Measurements from ENCODE around the gene NBL1.

Gene NBL1

DNA sequence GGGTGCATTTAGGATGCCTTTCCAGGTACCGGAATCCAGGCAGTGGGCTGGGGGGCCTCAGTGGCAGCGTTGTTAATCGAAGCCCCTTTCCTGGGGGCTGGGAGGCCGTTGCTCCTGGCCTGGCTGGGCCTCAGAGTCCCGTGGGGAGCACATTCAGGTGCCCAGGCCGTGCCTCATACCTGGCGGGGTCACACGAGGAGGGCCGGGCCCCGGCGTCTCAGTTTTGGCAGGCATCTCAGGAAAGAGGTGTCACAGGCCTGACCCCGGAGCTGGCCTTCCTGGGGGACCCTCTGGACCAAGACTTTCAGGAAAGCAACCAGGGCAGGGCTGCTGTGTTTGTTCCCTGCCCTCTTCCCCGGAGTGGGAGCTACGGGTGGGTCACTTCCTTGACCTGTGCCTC, 4.1 kb downstream of the NBL1 start:
- H3K27ac Mint-ChIP-seq = no peak overlapping the region
- no peaks in the 10 kb centered on the region for H3K9me3 Mint-ChIP-seq (ENCODE audit: low read depth)
- no peak overlapping the region for H3K4me3 Mint-ChIP-seq
- no peaks in the 10 kb centered on the region for H3K36me3 Mint-ChIP-seq
- H3K4me1 Mint-ChIP-seq (ENCODE audit: low read depth) = peaks cover 26% of the 10 kb centered on the region
- H3K27me3 Mint-ChIP-seq = no peaks in the 10 kb centered on the region

DNA sequence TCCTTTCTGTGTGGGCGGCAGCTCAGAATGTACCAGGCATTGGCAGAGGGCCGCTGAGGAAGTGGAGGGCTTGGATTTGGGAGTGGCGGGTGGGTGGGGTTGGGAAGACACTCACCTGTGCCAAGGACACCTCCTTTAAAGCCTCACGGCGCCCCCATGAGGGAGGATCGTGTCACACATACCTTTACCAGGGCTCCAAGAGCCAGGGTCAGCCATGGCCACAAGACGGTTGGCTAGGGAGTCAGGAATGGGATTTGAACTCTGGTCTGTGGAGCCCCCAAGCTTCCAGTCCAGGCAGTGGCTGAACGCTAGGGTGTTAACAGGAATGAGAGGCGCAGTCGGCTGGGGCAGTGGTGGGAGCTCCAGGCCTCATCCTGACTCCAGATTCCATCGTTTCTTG, 4.6 kb downstream of the NBL1 start:
- Mint-ChIP-seq H3K27ac (no peak overlapping the region), H3K4me1 (ENCODE audit: low read depth) (peaks cover 23% of the 10 kb centered on the region), H3K9me3 (ENCODE audit: low read depth) (no peaks in the 10 kb centered on the region), H3K4me3 (no peak overlapping the region), H3K36me3 (no peaks in the 10 kb centered on the region), H3K27me3 (no peaks in the 10 kb centered on the region)

DNA sequence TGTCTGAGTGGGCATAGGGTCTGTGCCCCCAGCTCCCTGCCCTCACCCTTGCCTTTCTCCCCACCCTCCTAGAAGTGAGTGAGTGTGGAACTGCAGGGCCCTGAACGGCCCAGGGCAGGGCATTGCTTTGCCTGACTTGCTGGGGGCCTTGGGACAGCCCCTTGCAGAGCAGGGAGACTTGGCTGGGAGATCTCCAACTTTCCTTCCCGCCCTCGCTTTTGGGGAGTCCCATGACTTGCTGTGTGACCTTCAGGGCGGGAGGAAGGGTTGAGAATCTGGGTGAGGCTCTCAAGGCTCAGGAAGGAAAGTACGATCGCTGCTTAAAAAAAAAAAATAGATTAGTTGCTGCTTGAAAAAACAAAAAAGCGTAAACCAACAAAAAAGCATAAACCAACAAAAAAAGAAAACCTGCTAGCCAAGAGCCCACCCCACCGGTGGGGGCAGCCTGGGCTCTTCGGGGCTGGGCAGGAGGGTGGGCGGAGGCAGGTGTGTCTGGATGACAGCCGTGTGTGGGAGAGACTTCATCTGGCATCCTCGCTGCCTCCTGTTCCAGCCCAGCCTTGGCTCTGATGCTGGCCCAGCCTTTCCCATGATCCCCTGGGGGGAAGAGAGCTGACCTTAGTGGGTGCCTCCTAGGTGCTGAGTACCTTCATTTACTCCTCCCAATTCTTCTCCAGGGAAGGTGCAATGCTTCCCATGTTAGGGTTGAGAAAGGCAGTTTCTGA, 6.5 kb downstream of the NBL1 start:
- peaks cover under 1% of the 10 kb centered on the region for H3K36me3 Mint-ChIP-seq
- peaks cover 21% of the 10 kb centered on the region for H3K4me1 Mint-ChIP-seq (ENCODE audit: low read depth)
- H3K27me3 Mint-ChIP-seq = no peaks in the 10 kb centered on the region
- no peaks in the 10 kb centered on the region for H3K9me3 Mint-ChIP-seq (ENCODE audit: low read depth)
- no peak overlapping the region for H3K4me3 Mint-ChIP-seq
- no peak overlapping the region for H3K27ac Mint-ChIP-seq

DNA sequence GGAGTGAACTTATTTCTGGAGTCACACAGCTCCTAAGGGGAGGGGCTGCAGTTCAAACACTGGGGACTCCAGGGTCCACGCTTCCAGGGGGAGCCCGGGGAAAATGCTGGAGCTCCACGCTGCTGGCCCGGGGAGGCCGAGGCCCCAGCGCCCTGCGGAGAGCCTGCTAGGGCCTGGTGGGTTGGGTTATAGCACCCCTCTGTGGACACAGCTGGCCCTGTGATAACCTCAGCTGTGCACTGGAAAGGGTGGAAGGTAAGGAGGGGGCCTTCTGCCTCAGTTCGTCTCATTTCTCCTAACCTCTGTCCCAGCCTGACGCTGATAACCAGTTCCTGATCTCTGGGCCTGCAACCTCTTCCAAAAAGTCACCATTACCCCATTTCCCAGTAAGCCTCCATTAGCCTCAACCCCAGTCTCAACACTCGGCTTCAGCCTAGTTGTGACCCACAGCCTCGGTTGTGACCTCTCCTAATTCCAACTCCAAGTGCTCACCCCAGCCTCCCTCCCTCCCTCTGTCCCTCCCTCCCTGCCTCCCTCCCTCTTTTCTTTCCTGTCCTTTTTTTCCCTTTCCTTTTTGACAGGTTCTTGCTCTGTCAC, 7.1 kb downstream of the NBL1 start:
- no peak overlapping the region for H3K27ac Mint-ChIP-seq
- H3K4me1 Mint-ChIP-seq (ENCODE audit: low read depth) = peaks cover 17% of the 10 kb centered on the region
- H3K9me3 Mint-ChIP-seq (ENCODE audit: low read depth) = no peaks in the 10 kb centered on the region
- H3K36me3 Mint-ChIP-seq = peaks cover 4% of the 10 kb centered on the region
- no peak overlapping the region for H3K4me3 Mint-ChIP-seq
- H3K27me3 Mint-ChIP-seq = no peaks in the 10 kb centered on the region

DNA sequence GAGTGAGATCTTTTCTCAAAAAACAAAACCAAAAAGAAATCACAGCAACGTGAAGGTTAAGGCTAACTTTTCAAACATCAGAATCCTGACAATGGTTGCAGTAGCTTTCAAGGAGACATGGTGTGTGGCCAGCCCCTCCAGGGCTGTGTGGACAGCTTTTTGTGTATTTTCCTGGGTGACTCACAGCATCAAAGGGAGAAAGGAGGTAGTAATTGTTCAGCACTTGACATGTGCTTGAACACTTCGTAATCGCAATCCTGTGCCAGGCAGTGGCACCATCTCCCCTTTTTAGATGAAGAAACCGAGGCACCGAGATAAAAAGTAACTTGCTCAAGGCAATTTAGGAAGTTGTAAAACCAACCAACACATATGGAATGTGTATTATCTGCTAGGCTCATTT, 10.3 kb downstream of the NBL1 start:
- H3K27me3 Mint-ChIP-seq = no peaks in the 10 kb centered on the region
- H3K4me3 Mint-ChIP-seq = no peak overlapping the region
- peaks cover 6% of the 10 kb centered on the region for H3K36me3 Mint-ChIP-seq
- H3K27ac Mint-ChIP-seq = no peak overlapping the region
- H3K9me3 Mint-ChIP-seq (ENCODE audit: low read depth) = no peaks in the 10 kb centered on the region
- H3K4me1 Mint-ChIP-seq (ENCODE audit: low read depth) = peaks cover 3% of the 10 kb centered on the region

DNA sequence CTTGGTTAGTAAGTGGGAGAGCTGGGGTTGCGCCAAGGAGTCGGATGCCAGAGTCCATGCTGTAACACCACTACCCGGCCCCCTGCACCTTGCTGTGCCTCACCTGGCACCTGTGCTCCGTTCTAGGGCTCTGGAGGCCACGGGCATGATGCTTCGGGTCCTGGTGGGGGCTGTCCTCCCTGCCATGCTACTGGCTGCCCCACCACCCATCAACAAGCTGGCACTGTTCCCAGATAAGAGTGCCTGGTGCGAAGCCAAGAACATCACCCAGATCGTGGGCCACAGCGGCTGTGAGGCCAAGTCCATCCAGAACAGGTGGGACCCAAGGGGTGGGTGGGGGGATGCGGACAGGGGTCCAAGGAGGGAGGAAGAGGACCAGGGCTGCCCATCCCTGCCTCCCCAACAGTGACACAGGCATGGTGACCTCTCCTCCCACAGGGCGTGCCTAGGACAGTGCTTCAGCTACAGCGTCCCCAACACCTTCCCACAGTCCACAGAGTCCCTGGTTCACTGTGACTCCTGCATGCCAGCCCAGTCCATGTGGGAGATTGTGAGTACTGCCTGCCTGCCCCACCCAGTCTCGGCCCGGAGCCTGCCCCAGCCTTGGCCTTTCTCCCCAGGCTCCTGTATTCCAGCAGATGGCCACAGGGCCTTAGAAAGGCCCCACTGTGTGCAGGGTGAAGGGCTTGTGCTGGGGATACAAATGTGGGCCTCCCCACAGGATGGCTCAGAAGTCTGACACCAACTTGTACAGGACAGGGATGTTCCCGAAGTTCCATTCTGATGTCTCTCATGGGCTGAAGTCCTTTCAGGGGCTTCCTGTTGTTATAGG, 11.0 kb downstream of the NBL1 start:
- Mint-ChIP-seq H3K4me3 (no peak overlapping the region), H3K27me3 (no peaks in the 10 kb centered on the region), H3K4me1 (ENCODE audit: low read depth) (peaks cover 8% of the 10 kb centered on the region), H3K27ac (no peak overlapping the region), H3K9me3 (ENCODE audit: low read depth) (no peaks in the 10 kb centered on the region), H3K36me3 (peaks cover 6% of the 10 kb centered on the region)

DNA sequence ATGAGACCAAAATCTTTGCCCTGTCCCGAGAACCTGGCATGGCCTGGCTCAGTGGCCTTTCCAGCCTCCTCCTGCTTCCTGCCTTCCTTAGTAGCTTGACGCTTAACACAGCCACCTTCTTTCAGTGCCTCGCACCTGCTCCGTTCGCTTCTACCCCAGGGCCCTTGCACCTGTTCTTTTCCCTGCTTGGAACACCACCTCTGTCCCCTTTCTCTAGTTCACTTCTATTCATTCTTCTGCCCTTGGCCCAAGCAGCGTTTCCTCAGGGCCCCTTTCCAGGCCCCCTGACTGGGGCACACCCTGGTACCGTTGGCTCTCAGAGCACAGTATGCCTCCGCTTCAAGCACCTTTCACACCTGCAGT, 11.6 kb downstream of the NBL1 start:
- Mint-ChIP-seq H3K27me3 (no peaks in the 10 kb centered on the region), H3K27ac (no peak overlapping the region), H3K9me3 (ENCODE audit: low read depth) (no peaks in the 10 kb centered on the region), H3K4me3 (no peak overlapping the region), H3K4me1 (ENCODE audit: low read depth) (peaks cover 8% of the 10 kb centered on the region), H3K36me3 (peaks cover 6% of the 10 kb centered on the region)

DNA sequence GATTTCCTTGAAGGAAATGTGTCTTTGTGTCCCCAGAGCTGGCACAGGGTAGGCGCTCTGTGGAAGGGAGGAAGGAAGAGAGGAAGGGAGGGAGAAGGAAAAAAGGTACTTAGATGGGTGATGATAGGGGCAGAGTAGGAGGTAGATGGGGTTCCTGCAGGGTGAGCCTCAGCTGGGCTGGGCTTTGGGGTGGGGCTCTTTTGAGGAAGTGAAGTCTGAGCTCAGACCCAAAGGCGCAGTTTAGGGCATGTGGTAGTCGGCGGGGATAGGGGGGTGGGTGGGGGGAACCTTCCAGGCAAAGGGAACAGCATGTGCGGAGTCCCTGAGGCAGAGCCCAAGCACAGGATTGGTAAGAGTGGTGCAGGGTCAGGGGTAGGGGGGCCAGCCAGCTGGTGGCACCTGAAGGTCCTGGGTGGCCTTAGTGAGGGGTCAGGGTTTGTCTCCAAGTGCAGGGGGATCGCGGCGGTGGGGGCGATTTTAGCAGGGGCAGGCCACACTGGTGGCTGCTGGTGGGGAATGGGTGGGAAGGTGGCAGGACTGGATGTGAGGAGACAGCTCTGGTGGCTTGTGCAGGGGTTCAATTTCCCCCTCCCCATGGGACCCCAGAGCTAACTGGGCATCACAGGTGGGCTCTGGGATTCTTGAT, 12.1 kb downstream of the NBL1 start:
- no peaks in the 10 kb centered on the region for H3K27me3 Mint-ChIP-seq
- H3K27ac Mint-ChIP-seq = no peak overlapping the region
- peaks cover 6% of the 10 kb centered on the region for H3K36me3 Mint-ChIP-seq
- peaks cover 8% of the 10 kb centered on the region for H3K4me1 Mint-ChIP-seq (ENCODE audit: low read depth)
- H3K9me3 Mint-ChIP-seq (ENCODE audit: low read depth) = no peaks in the 10 kb centered on the region
- no peak overlapping the region for H3K4me3 Mint-ChIP-seq

DNA sequence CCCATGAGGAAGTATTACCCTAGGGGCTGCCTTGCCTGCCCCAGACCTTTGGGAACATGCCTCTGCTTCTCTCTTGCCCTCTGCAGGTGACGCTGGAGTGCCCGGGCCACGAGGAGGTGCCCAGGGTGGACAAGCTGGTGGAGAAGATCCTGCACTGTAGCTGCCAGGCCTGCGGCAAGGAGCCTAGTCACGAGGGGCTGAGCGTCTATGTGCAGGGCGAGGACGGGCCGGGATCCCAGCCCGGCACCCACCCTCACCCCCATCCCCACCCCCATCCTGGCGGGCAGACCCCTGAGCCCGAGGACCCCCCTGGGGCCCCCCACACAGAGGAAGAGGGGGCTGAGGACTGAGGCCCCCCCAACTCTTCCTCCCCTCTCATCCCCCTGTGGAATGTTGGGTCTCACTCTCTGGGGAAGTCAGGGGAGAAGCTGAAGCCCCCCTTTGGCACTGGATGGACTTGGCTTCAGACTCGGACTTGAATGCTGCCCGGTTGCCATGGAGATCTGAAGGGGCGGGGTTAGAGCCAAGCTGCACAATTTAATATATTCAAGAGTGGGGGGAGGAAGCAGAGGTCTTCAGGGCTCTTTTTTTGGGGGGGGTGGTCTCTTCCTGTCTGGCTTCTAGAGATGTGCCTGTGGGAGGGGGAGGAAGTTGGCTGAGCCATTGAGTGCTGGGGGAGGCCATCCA, 12.8 kb downstream of the NBL1 start:
- H3K9me3 Mint-ChIP-seq (ENCODE audit: low read depth) = no peaks in the 10 kb centered on the region
- peaks cover 10% of the 10 kb centered on the region for H3K4me1 Mint-ChIP-seq (ENCODE audit: low read depth)
- H3K4me3 Mint-ChIP-seq = no peak overlapping the region
- no peak overlapping the region for H3K27ac Mint-ChIP-seq
- H3K36me3 Mint-ChIP-seq = peaks cover 6% of the 10 kb centered on the region
- H3K27me3 Mint-ChIP-seq = no peaks in the 10 kb centered on the region

DNA sequence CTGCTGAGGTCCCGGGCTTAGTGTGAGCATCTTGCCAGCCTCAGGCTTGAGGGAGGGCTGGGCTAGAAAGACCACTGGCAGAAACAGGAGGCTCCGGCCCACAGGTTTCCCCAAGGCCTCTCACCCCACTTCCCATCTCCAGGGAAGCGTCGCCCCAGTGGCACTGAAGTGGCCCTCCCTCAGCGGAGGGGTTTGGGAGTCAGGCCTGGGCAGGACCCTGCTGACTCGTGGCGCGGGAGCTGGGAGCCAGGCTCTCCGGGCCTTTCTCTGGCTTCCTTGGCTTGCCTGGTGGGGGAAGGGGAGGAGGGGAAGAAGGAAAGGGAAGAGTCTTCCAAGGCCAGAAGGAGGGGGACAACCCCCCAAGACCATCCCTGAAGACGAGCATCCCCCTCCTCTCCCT, 13.4 kb downstream of the NBL1 start:
- Mint-ChIP-seq H3K4me3 (no peak overlapping the region), H3K27ac (no peak overlapping the region), H3K27me3 (no peaks in the 10 kb centered on the region), H3K4me1 (ENCODE audit: low read depth) (peaks cover 12% of the 10 kb centered on the region), H3K9me3 (ENCODE audit: low read depth) (no peaks in the 10 kb centered on the region), H3K36me3 (peaks cover 6% of the 10 kb centered on the region)

DNA sequence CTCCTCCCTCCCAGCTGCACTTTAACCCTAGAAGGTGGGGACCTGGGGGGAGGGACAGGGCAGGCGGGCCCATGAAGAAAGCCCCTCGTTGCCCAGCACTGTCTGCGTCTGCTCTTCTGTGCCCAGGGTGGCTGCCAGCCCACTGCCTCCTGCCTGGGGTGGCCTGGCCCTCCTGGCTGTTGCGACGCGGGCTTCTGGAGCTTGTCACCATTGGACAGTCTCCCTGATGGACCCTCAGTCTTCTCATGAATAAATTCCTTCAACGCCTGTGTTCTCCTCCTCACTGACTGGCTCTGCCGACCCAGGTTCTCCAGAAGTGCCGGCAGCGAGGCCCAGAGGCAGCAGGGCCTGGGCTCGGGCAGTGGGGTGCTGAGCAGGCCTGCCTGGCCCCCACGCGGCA, 14.1 kb downstream of the NBL1 start:
- H3K36me3 Mint-ChIP-seq = peaks cover 6% of the 10 kb centered on the region
- H3K4me1 Mint-ChIP-seq (ENCODE audit: low read depth) = peaks cover 12% of the 10 kb centered on the region
- no peaks in the 10 kb centered on the region for H3K27me3 Mint-ChIP-seq
- no peaks in the 10 kb centered on the region for H3K9me3 Mint-ChIP-seq (ENCODE audit: low read depth)
- no peak overlapping the region for H3K27ac Mint-ChIP-seq
- H3K4me3 Mint-ChIP-seq = no peak overlapping the region

DNA sequence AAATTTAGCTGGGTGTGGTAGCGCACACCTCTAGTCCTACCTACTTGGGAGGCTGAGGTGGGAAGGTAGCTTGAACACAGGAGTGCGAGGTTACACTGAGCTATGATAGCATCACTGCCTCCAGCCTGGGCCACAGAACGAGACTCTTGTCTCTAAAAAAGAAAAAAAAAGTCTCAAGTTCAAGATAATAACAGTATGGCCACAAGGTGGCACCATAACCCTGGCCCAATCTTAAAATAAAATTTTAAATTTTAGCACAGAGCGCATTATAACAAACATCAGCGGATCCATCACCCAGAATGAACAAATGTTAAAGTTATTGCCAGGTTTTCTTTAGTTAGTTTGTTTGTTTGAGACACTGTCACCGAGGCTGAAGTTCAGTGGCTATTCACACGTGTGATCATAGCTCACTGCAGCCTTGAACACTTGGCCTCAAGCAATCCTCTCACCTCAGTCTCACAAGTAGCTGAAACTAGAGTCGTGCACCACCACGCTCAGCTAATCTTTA, 17.7 kb downstream of the NBL1 start:
- Mint-ChIP-seq H3K4me1 (ENCODE audit: low read depth) (peaks cover 24% of the 10 kb centered on the region), H3K36me3 (peaks cover 2% of the 10 kb centered on the region), H3K4me3 (no peak overlapping the region), H3K27ac (no peak overlapping the region), H3K9me3 (ENCODE audit: low read depth) (no peaks in the 10 kb centered on the region), H3K27me3 (peaks cover 7% of the 10 kb centered on the region)

DNA sequence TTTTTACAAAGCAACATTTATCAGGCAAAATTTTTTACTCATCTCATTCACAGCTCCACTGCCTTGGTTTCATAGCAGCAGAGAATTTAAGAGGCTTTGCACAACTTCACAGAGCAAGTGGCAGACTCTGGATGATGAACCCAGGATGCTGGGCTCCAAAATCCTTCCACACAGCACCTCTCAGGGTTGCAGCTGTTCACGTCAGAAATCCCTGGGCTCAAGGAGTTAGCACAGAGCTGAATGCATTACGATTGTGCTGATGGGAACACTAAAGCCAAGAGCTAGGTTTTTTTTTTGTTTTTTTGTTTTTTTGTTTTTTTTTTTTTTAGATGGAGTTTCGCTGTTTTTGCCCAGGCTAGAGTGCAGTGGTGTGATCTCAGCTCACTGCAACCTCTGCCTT, 18.2 kb downstream of the NBL1 start:
- no peak overlapping the region for H3K4me3 Mint-ChIP-seq
- peaks cover 24% of the 10 kb centered on the region for H3K4me1 Mint-ChIP-seq (ENCODE audit: low read depth)
- peaks cover 2% of the 10 kb centered on the region for H3K36me3 Mint-ChIP-seq
- no peaks in the 10 kb centered on the region for H3K9me3 Mint-ChIP-seq (ENCODE audit: low read depth)
- H3K27ac Mint-ChIP-seq = no peak overlapping the region
- peaks cover 8% of the 10 kb centered on the region for H3K27me3 Mint-ChIP-seq

DNA sequence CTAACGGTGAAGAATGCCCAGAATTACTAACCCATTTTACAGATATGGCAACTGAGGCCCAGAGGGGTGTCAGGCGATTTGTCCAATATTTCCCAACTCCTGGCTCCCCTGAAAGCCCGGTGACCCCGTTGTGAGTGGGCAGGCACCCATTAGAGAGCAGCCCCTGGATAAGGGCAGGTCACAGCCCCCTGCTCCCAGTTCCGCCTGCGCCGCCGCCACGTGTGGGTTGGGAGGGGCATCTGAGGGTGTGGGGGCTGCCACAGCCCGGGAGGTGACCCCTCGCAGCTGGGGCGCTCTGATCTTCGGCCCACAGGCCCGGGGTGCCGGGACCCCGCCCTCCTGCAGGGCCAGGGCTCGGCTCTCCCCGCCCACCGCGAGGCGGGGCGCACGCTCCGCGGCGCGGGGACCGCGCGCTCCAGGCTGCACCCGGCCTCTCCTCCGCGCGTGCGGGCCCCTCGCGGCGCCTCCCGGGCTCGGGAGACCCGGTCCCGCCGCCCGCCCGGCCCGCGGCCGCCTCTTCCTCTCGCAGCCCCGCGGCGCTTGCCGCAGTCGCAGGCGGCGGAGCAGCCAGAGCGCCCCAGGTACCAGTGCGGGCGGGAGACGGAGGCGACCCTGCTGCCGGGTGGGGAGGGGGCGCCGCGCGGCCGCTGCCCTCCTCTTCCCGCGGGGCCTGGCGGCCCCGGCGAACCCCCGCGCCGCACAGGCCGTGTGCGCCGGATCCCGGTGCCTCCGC, 20.5 kb downstream of the NBL1 start, which contains the start of gene HTR6:
Gene HTR6 (plus strand): TSS at position 423 of the 733 bp plus-strand sequence. CDS start 879 bp downstream, outside the sequence.
- H3K27ac Mint-ChIP-seq = no peak within 1 kb of the TSS
- H3K4me3 Mint-ChIP-seq = peak within 1 kb of the TSS; percentile 66
- H3K9me3 Mint-ChIP-seq (ENCODE audit: low read depth) = no peaks in the 10 kb centered on the region
- H3K27me3 Mint-ChIP-seq = peaks cover 8% of the 10 kb centered on the region
- H3K4me1 Mint-ChIP-seq (ENCODE audit: low read depth) = peaks cover 21% of the 10 kb centered on the region
- no peaks in the 10 kb centered on the region for H3K36me3 Mint-ChIP-seq
